Neural cell (in vitro differentiated cells): Measurements from ENCODE around the gene AKIRIN1. TPM values are rescaled to one million over a fixed set of nuclear protein-coding genes. Genes with fewer than 3 reads are reported as not detected.
A peak's percentile ranks its signal among the peaks of the same experiment; 100 is the strongest.

Experiments
- H2AFZ ChIP-seq: fragments of 200-600, 300-800 bp; sonication (generic), shearing (Covaris generic); 2 replicates; pipeline ENCODE4 v1.6.0; 2014; ENCODE audit warnings: low read depth, mild to moderate bottlenecking, antibody characterized with exemption, low read length, moderate library complexity
- H3F3A ChIP-seq: fragments of 200-600 bp; shearing (Covaris generic); 2 replicates; pipeline ENCODE4 v1.6.1; 2016; ENCODE audit warnings: mild to moderate bottlenecking, moderate library complexity, mixed read lengths, antibody characterized with exemption, low read length; ENCODE audit not compliant: insufficient read depth, poor library complexity, severe bottlenecking
- H3K27ac ChIP-seq: fragments of 200-600, 300-800 bp; sonication (generic), shearing (Covaris generic); 2 replicates; pipeline ENCODE4 v1.5.1; 2014; ENCODE audit warnings: mild to moderate bottlenecking, low read length, moderate library complexity
- H3K27me3 ChIP-seq: fragments of 300-800, 200-600 bp; sonication (generic), shearing (Covaris generic); 2 replicates; pipeline ENCODE4 v1.6.0; 2014; ENCODE audit warnings: mild to moderate bottlenecking, low read depth, low read length, moderate library complexity; ENCODE audit not compliant: insufficient read depth
- H3K36me3 ChIP-seq: fragments of 300-800, 200-600 bp; sonication (generic), shearing (Covaris generic); 2 replicates; pipeline ENCODE4 v1.5.1; 2014; ENCODE audit warnings: mild to moderate bottlenecking, antibody characterized with exemption, low read length, moderate library complexity; ENCODE audit not compliant: insufficient read depth
- H3K4me2 ChIP-seq: fragments of 300-800, 200-600 bp; sonication (generic), shearing (Covaris generic); 2 replicates; pipeline ENCODE4 v1.6.0; 2014; ENCODE audit warnings: mild to moderate bottlenecking, low read length
- H3K4me3 ChIP-seq: fragments of 300-800, 200-600 bp; sonication (generic), shearing (Covaris generic); 2 replicates; pipeline ENCODE4 v1.5.1; 2014; ENCODE audit warnings: mild to moderate bottlenecking, low read length, moderate library complexity
- H3K79me2 ChIP-seq: fragments of 200-600 bp; shearing (Covaris generic); replicated peaks from 2 replicates; pipeline ENCODE4 v1.6.0; 2014; ENCODE audit warnings: mild to moderate bottlenecking, low read length, moderate library complexity; ENCODE audit not compliant: insufficient read depth
- H3K9ac ChIP-seq: fragments of 300-800, 200-600 bp; sonication (generic), shearing (Covaris generic); 2 replicates; pipeline ENCODE4 v1.6.1; 2016; ENCODE audit warnings: mild to moderate bottlenecking, low read length, mixed read lengths
- H3K9me2 ChIP-seq: fragments of 200-600 bp; shearing (Covaris generic); 2 replicates; pipeline ENCODE4 v1.6.1; 2016; ENCODE audit warnings: mild to moderate bottlenecking, low read length, mixed read lengths; ENCODE audit not compliant: insufficient read depth
- H3K9me3 ChIP-seq: fragments of 200-600, 300-800 bp; sonication (generic), shearing (Covaris generic); 2 replicates; pipeline ENCODE4 v1.6.1; 2016; ENCODE audit warnings: mild to moderate bottlenecking, mixed run types, low read length, moderate library complexity, mixed read lengths
- H4K20me1 ChIP-seq: fragments of 200-600 bp; shearing (Covaris generic); 2 replicates; pipeline ENCODE4 v1.6.1; 2016; ENCODE audit warnings: mild to moderate bottlenecking, mixed run types; ENCODE audit not compliant: insufficient read depth
- EP300 ChIP-seq: fragments of 450-650 bp; conservative IDR thresholded peaks from 2 replicates; pipeline ENCODE4 v1.6.1; 2014; ENCODE audit warnings: antibody characterized with exemption, mild to moderate bottlenecking, moderate library complexity; ENCODE audit not compliant: poor library complexity, severe bottlenecking
- EZH2 ChIP-seq: fragments of 200-600, 300-800 bp; shearing (Covaris generic), sonication (generic); IDR thresholded peaks from 2 replicates; pipeline ENCODE4 v1.6.1; 2014; ENCODE audit warnings: antibody characterized with exemption, low read length, borderline replicate concordance, mild to moderate bottlenecking; ENCODE audit not compliant: insufficient read depth, poor library complexity, severe bottlenecking
- MXI1 ChIP-seq: fragments of 450-650 bp; conservative IDR thresholded peaks from 2 replicates; pipeline ENCODE4 v1.6.1; 2014; ENCODE audit warnings: antibody characterized with exemption, mild to moderate bottlenecking; ENCODE audit not compliant: poor library complexity, severe bottlenecking
- POLR2AphosphoS5 ChIP-seq: IDR thresholded peaks from 2 replicates; pipeline ENCODE4 v1.6.1; 2012
- RAD21 ChIP-seq: fragments of 450-650 bp; conservative IDR thresholded peaks from 2 replicates; pipeline ENCODE4 v1.6.1; 2014; ENCODE audit warnings: antibody characterized with exemption, mild to moderate bottlenecking, moderate library complexity
- REST ChIP-seq: IDR thresholded peaks from 2 replicates; pipeline ENCODE4 v1.6.1; 2012; ENCODE audit warnings: borderline replicate concordance
- SMC3 ChIP-seq: fragments of 450-650 bp; conservative IDR thresholded peaks from 2 replicates; pipeline ENCODE4 v1.6.1; 2014; ENCODE audit warnings: antibody characterized with exemption, mild to moderate bottlenecking, moderate library complexity; ENCODE audit not compliant: poor library complexity
- TAF1 ChIP-seq: IDR thresholded peaks from 2 replicates; pipeline ENCODE4 v1.6.1; 2012; ENCODE audit warnings: low read depth
- polyA minus RNA-seq: library from RNA; depleted of rRNA, polyadenylated mRNA; stranded (reverse); fragments of >200 nt; gene quantifications from 2 replicates; pipeline ENCODE4 v1.2.3, GENCODE V29; 2014
- polyA plus RNA-seq: library from polyadenylated mRNA; depleted of rRNA; stranded (reverse); fragments of >200 nt; gene quantifications from 2 replicates; pipeline ENCODE4 v1.2.3, GENCODE V29; 2014
- TF ChIP-seq, protein P1 (sequence below): fragments of 450-650 bp; IDR thresholded peaks from 2 replicates; pipeline ENCODE4 v1.5.1; 2014; ENCODE audit warnings: antibody characterized with exemption, mild to moderate bottlenecking, moderate library complexity; ENCODE audit not compliant: poor library complexity, severe bottlenecking

Gene AKIRIN1, protein sequence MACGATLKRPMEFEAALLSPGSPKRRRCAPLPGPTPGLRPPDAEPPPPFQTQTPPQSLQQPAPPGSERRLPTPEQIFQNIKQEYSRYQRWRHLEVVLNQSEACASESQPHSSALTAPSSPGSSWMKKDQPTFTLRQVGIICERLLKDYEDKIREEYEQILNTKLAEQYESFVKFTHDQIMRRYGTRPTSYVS
- polyA plus RNA-seq: 179 and 181 TPM in 2 replicates
- polyA minus RNA-seq: 110 and 122 TPM in 2 replicates

DNA sequence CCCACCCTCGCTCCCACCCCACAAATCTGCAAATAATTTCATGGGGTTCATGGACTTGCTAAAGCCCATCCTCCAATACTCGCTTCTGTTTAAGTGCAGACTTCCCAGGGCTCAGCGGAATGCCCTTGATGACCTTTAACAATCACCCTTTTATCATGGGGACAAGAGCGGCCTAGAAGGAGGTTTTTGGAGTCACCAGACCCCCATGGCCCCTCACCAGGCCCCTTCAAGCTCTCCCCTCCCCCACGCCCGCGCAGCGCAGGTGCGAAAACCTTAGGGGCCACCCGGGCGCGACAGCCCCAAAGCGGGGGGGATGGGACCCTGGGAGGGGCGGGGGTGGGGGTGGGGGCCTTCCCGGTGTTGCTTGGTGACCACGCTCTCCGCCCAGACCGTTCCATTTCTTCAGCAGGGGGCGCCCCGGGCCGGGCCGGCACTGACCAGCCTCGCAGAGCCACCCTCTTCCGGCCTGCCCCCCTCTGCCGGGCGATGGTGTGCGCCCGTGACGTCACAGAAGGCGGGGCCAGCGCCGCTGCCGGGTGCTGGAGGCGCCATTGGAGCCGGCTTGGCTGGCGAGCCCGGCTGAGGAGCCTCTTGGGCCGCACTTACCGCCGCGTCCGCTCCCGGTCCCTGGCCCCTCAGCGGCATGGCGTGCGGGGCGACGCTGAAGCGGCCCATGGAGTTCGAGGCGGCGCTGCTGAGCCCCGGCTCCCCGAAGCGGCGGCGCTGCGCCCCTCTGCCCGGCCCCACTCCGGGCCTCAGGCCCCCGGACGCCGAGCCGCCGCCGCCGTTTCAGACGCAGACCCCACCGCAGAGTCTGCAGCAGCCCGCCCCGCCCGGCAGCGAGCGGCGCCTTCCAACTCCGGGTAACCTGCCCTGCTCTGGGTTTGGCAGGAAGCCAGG lies at the start of gene AKIRIN1:
TSS of gene AKIRIN1 (plus strand) at position 539 of the 900 bp plus-strand sequence. CDS start at position 644, 105 bp downstream.
- no peak for TF ChIP-seq EZH2
- TF ChIP-seq REST: peak; percentile 19
- TF ChIP-seq RAD21: peak; percentile 35
- TF ChIP-seq SMC3: peak; percentile 36
- peak; percentile 69 for TF ChIP-seq TAF1
- peak; percentile 94 for TF ChIP-seq POLR2AphosphoS5
- peak; percentile 83 for TF ChIP-seq MXI1
- peak; percentile 24 for TF ChIP-seq EP300
- TF ChIP-seq, protein P1, sequence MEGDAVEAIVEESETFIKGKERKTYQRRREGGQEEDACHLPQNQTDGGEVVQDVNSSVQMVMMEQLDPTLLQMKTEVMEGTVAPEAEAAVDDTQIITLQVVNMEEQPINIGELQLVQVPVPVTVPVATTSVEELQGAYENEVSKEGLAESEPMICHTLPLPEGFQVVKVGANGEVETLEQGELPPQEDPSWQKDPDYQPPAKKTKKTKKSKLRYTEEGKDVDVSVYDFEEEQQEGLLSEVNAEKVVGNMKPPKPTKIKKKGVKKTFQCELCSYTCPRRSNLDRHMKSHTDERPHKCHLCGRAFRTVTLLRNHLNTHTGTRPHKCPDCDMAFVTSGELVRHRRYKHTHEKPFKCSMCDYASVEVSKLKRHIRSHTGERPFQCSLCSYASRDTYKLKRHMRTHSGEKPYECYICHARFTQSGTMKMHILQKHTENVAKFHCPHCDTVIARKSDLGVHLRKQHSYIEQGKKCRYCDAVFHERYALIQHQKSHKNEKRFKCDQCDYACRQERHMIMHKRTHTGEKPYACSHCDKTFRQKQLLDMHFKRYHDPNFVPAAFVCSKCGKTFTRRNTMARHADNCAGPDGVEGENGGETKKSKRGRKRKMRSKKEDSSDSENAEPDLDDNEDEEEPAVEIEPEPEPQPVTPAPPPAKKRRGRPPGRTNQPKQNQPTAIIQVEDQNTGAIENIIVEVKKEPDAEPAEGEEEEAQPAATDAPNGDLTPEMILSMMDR: no peak
- Histone ChIP-seq H2AFZ (peak within 1 kb of the TSS; percentile 87), H3K9me2 (no peaks in the 10 kb centered on the region), H3K27me3 (no peaks in the 10 kb centered on the region), H3K4me2 (peak within 1 kb of the TSS; percentile 82), H3K9ac (peak within 1 kb of the TSS; percentile 92), H3K79me2 (peaks cover 47% of the 10 kb centered on the region), H3K27ac (peak within 1 kb of the TSS; percentile 93), H3K4me3 (peak within 1 kb of the TSS; percentile 72), H3F3A (peaks cover 7% of the 10 kb centered on the region), H4K20me1 (peaks cover 7% of the 10 kb centered on the region), H3K36me3 (no peaks in the 10 kb centered on the region), H3K9me3 (no peaks in the 10 kb centered on the region)

- Histone ChIP-seq H3K9me3 (no peaks in the 10 kb centered on the region), H3K27ac (no peak within 1 kb of the TSS), H3K9me2 (no peaks in the 10 kb centered on the region), H3K36me3 (no peaks in the 10 kb centered on the region), H3K9ac (no peak within 1 kb of the TSS), H3K4me3 (no peak within 1 kb of the TSS), H3K4me2 (no peak within 1 kb of the TSS), H4K20me1 (no peaks in the 10 kb centered on the region), H3K27me3 (no peaks in the 10 kb centered on the region), H2AFZ (no peak within 1 kb of the TSS), H3F3A (no peaks in the 10 kb centered on the region), H3K79me2 (no peaks in the 10 kb centered on the region)
- no peak for TF ChIP-seq EZH2
- no peak for TF ChIP-seq POLR2AphosphoS5
Measured at GRCh38 chr1:38941527-38942019, 49.5 kb upstream of the AKIRIN1 start, which contains the start of gene RHBDL2. TSS of gene RHBDL2 (minus strand) at chr1:38941830. CDS start at chr1:38919212, 22,618 bp downstream.
